Measurements from ENCODE around the gene ERGIC1. TPM values are rescaled to one million over a fixed set of nuclear protein-coding genes. Genes with fewer than 3 reads are reported as not detected.

Gene ERGIC1
- polyA plus RNA-seq, 4 donors: 110 to 126 (median 119) TPM

Other genes with a start within 250 kb of the ERGIC1 start
- 10 to 100 TPM; 14.8 to 16.1 (median 15.4) TPM for gene NEURL1B, start 193.0 kb upstream of the ERGIC1 start, polyA plus RNA-seq (ENCODE audit: insufficient read length in 4 of 4)
- gene DUSP1, start 63.1 kb upstream of the ERGIC1 start, polyA plus RNA-seq (ENCODE audit: insufficient read length in 4 of 4): 100 to 1,000 TPM in 1 of 4 donors, 10 to 100 TPM in 3; 41.8 to 685 (median 48.7) TPM
- gene RPL26L1, start 125.2 kb downstream of the ERGIC1 start, polyA plus RNA-seq (ENCODE audit: insufficient read length in 4 of 4): 10 to 100 TPM; 40.7 to 65.3 (median 58.6) TPM
- 100 to 1,000 TPM; 162 to 251 (median 214) TPM for gene ATP6V0E1, start 149.5 kb downstream of the ERGIC1 start, polyA plus RNA-seq (ENCODE audit: insufficient read length in 4 of 4)
- 10 to 100 TPM; 16.1 to 26.0 (median 20.7) TPM for gene CREBRF, start 222.1 kb downstream of the ERGIC1 start, polyA plus RNA-seq (ENCODE audit: insufficient read length in 4 of 4)

Data from left renal pelvis (tissue), 4 donors.